Lower leg skin (tissue), 3 donors: ENCODE results near the gene PKM.

Source experiments
- POLR2A ChIP-seq, 2 donors: fragments of 450-650 bp; IDR thresholded peaks; one replicate each; pipeline ENCODE4 v1.6.1; 2016 to 2017; ENCODE audit warnings: antibody characterized with exemption in 2 of 2, mild to moderate bottlenecking in 1 of 2, moderate library complexity in 1 of 2
- TF ChIP-seq, protein P1 (sequence below), 3 donors: fragments of 450-650 bp; IDR thresholded peaks; one replicate each; pipeline ENCODE4 v1.5.1; 2016; ENCODE audit warnings: antibody characterized with exemption in 3 of 3, mild to moderate bottlenecking in 3 of 3, moderate library complexity in 2 of 3

DNA sequence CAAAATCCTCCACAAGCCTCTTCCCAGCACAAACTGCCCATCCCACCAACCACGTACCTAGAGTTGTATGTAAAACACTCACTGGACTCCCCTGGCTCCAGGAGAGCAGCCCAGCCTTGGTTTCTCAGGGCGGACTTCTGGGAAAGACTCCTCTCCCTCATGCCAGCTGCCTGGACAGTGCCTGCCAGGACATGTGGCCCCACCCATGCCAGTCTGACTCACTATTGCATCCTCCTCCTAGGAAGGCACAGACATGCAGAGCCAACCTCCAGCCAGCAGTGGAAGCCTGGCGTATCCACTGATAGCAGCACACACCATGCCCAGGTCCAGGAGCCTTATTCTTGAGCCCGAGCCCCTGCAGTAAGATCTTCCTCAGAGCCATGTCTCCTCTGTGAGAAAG lies 8.6 kb downstream of the PKM start:
- TF ChIP-seq, protein P1, sequence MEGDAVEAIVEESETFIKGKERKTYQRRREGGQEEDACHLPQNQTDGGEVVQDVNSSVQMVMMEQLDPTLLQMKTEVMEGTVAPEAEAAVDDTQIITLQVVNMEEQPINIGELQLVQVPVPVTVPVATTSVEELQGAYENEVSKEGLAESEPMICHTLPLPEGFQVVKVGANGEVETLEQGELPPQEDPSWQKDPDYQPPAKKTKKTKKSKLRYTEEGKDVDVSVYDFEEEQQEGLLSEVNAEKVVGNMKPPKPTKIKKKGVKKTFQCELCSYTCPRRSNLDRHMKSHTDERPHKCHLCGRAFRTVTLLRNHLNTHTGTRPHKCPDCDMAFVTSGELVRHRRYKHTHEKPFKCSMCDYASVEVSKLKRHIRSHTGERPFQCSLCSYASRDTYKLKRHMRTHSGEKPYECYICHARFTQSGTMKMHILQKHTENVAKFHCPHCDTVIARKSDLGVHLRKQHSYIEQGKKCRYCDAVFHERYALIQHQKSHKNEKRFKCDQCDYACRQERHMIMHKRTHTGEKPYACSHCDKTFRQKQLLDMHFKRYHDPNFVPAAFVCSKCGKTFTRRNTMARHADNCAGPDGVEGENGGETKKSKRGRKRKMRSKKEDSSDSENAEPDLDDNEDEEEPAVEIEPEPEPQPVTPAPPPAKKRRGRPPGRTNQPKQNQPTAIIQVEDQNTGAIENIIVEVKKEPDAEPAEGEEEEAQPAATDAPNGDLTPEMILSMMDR (IDR thresholded peaks at IDR 0.05): no peak
- TF ChIP-seq POLR2A (IDR thresholded peaks at IDR 0.05): no peak
